Activated CD4-positive, alpha-beta T cell treated with anti-CD3 and anti-CD28 coated beads, Interleukin-2, amount 50 U/mL, for 48 hours (primary cell): ENCODE results near the gene ING3.
"Not testable (repeated sequence)": the region's sequence is repeated elsewhere in the genome, so short reads cannot be mapped to it uniquely, and the experiment has no call there.

Experiments used
- DNase-seq, 2 experiments: peaks; one replicate each; pipeline ENCODE4 v3.0.0-alpha.2; 2020

Gene ING3

DNA sequence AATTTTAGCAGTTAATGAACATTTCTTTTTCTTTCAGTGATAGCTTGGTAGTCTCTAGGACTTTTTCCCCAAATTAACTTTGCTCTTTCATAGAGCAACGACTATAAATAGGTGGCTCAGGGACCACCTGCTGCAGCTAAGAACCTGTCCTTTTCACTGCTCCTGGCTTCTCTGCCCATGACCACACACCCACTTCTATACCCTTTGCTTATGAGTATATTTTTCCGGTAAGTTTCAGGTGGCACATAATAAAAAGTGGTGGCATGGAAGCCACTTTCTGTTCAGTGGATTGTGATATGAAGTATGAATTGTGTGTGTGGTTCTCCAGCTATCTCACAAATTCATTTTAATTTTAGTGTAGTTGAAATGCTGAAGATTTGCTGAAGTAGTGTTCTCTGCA, 1.2 kb downstream of the ING3 start:
- DNase-seq = no peak

DNA sequence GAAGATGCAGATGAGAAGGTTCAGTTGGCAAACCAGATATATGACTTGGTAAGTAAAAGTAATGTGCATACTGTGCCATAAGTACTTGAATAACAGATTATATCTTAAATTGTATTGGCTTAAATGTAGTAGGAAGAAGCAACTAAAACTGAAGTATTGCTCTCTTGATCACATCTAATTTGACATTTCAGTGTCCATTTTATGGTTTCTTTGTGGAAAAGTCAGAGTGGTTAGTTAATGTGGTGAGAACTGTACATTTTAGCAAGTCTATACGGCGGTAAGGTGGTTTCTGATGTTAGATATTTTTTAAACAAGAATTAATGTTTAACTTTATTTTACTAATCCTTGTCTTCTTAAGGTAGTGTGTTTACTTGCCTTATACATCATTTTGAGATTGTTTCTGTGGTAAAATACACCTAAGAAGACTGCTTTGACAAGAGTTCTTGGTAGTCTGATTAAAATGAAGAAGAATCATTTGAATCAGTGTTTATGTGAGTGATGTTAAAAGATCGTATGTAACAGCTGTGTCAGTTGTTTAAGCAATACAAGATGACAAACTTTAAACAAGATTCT, 5.1 kb downstream of the ING3 start:
- DNase-seq = no peak

DNA sequence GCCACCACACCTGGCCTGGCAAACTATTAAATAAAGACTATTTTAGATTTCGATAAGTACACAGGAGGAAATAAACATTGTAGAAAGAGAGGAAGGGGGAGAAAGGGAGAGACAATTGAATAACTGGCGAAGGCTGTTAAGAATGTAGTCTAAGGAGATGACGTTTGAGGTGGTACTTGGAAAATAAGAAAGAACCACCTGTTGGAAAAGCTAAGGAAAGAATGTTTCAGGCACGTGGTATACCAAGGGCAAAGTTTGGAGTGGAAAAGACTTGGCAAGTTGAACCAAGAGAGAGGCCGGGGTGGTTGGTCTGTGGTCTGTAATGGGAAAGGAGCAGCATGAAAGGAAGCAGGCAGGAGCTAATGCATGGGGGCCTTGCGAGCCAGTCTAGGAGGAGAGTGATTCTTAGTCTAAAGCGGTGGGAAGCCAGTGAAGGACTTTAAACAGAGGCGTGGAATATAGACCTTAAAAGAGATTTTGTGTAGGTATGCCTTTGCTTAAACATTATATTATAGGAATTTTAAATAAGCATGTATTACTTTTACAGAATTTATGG, 9.4 kb downstream of the ING3 start:
- no peak for DNase-seq

DNA sequence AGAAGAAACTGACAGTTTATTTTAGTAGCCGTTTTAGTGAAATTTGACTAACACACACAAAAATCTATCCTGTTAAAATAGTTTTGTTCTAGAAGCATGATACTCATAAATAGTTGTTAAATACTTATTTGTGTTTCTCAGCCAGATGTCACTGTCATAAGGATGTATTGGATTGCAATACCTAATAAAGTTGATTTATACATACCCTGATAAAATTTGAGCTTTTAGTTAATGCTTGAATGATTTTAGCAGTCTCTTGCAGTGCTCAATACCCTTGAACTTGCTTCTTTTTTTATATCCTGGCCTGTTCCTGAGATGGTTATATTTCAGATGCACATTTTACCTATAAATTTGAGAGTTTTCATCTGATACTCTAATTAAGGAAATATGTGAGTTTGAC, 10.1 kb downstream of the ING3 start:
- DNase-seq = no peak

DNA sequence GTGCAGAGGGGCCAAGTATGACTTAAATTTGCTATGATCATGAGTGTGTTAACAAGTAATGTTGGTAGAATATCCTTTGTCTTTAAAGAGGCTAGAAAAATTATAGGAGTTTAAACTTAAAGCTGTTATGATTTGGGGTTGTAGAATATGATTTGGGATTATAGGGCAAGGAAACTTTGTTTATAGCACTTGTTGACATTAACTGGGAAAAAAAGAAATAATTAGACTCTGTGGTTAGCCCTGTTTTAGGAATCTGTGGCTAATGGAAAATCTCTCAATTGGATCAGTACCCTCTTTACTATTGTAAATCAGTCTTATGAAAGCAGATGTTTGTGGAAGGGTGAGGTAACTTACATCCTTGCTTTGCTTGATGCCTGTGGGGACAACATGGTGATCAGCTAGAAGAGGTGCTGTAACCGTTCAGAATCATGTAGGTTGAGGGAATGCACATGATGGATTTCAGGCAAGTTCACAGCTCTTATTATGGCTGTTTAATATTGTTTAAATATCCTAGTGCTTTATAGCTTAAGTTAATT, 11.1 kb downstream of the ING3 start:
- no peak for DNase-seq

DNA sequence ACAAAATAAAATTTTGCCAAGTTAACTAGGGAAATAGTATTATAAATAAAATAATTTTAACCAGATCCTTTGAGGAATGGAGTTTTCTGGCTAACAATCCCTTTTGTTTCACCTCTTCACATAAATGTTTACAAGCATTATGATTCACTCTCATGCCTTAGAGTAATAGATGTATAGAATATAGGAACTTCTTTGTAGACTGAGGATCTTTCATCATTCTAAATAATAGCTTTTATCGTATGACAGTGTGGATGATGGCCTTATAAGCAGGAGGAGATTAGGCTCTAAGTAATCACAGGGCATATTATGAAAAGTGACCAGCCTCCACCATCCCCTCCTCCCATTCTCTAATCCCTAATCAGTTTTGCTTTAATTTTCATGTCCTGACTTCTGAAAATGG, 13.5 kb downstream of the ING3 start:
- DNase-seq = no peak

DNA sequence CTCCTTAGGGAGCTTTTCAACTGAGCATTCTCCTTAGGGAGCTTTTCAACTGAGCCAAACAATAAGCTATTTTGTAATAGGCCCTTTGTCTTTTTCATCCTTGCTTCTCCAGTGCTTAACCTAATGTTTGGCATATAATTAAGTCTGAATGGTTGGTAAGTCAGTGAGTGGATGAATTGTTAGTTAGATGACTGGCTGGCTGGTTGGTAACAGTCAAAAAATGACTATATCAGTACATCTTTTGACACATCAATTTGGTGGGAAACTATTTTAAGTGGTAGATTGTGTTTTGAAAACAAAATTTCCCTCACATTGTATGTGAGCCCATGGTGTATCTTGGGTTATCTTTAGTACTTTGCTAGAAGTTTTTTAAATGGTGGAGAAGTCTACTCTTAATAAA, 16.4 kb downstream of the ING3 start:
- DNase-seq = no peak

DNA sequence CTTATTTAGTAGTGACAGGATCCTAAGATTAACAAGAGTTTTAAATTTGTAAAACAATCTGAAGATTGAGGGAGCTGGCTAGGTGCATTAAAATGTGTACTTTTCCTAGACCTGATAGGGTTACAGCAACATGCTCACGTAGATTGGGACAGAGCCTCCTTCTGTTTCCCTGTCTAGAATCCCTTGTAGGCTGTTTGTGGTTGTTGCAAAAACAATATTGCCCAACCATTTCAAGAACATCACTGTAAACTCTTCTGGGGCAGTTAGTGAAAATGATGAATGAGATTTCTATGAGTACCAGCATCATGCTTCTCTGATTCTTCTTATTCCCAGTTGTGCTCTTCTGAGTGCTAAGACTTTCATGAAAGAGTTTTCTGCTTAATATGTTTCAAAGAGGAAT, 23.3 kb downstream of the ING3 start:
- DNase-seq = no peak

DNA sequence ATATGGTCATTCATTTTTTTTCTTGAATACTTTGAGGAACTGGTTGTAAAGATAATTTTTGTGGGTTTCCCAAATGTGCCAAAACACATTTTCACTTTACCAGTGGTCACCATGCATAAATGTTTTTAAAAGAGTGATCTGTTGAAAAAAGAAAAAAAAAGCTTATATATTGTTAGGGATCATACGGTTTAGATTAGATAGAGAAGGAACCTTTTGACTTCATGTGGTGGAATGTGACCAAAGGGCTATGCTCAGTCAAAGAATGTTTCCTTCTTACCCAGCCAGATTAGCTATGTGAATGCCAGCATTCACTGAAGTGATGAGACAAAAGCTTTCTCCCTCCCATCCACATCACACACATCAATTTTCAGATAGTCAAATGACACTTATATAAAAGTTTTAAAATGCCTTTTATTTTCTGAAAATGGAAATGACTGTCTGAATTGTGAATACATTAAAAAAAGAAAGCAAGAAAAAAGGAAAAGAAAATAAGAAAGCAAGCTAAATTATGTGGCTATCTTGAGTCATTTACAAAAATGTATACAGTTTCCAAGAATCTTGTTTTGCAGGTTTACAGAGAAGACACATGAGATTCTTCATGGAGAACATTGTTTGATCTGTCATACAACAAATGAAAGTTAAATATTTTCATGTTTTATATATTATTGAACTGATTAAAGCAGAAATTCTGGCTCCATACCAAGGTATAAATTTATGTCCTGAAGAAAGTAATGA, 29.4 kb downstream of the ING3 start:
- no peak for DNase-seq

DNA sequence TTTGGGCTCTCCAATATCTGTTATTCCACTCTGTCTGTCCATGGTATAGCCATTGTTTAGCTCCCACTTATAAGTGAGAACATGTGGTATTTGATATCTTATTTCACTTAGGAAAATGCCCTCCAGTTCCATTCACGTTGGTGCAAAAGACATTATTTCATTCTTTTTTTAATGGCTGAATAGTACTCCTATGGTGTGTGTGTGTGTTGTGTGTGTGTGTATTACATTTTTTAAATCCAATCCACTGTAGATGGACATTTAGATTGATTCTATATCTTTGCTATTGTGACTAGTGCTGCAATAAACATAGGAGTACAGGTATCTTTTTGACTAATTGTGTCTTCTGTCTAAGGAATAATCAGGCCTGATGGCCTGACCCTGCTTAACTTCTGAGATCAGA, 30.5 kb downstream of the ING3 start:
- no peak for DNase-seq

DNA sequence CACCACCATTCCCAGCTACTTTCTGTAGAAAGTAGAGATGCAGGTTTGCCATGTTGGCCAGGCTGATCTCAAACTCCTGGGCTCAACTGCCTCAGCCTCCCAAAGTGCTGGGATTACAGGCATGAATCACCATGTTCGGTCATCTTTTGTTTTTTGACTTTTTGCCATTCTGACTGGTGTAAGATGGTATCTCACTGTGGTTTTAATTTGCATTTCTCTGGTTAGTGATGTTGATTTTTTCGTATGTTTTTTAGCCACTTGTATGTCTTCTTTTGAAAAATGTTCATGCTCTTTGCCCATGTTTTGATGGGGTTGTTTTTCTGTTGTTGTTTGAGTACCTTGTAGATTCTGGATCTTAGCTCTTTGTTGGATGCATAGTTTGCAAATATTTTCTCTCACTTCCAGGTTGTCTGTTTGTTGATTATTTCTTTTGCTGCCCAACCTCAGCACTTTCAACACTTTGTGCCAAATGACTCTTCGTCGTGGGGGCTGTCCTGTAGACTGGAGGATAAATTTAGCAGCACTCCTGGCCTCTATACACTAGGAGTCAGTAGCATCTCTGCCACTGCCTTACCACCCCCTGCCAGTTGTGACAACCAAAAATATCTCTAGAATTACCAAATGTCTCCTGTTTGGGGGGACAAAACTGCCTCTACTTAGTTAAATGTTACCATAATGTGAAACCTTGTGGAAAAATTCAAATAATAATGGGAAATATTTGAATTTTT, 31.5 kb downstream of the ING3 start:
- DNase-seq = no peak

DNA sequence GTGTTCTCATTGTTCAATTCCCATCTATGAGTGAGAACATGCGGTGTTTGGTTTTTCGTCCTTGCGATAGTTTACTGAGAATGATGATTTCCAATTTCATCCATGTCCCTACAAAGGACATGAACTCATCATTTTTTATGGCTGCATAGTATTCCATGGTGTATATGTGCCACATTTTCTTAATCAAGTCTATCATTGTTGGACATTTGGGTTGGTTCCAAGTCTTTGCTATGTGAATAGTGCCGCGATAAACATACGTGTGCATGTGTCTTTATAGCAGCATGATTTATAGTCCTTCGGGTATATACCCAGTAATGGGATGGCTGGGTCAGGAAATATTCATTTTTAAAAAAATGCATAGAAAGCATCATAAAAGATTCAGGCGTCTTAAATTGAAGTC, 33.0 kb downstream of the ING3 start:
- not testable (repeated sequence) for DNase-seq

DNA sequence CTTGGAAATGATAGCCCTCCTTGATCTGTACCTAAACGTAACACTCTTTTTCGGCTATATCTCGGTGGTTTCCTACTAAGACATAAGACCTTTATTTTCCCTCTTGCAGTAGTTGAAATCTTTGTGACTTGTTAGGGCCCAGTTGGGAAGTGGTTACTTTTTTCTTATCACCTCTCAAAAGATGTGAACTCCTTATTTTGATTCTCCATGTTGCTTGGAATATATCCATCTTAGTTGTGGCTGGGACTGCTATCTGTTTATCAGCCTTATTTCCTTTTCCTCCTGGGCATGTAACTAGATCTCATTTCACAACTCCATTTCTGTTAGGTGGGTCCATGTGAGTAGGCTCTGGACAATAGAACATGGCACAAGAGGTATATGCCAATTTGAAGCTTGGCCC, 33.8 kb downstream of the ING3 start:
- no peak for DNase-seq

DNA sequence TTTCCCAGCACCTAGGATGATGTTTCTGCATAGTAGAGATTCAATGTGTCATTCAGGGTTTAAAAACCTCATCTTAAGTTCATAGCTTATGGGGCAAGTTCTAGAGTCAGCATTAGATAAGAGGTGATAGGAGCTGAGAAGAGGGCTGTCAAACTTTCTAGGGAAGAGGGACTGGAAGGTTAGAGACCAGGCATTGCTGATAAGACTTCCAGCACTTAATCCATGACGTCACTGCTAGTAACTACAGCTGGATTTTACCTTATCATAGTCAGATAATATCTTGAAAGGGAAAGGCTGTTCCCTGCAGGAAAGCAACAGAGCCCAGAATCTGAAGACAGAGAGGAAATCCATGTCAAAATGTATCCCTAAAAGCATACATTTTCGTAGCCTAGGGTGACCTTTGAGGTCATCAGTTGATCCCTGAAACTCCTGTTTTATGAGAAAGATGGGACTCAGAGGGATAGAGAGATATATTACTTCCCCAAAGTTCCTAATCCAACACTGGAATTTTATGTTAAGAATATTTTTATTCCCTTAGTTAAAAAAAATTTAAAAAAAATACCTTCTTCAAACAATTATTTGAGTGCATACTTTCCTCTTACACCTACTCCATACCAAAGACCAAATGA, 34.7 kb downstream of the ING3 start:
- DNase-seq = no peak

DNA sequence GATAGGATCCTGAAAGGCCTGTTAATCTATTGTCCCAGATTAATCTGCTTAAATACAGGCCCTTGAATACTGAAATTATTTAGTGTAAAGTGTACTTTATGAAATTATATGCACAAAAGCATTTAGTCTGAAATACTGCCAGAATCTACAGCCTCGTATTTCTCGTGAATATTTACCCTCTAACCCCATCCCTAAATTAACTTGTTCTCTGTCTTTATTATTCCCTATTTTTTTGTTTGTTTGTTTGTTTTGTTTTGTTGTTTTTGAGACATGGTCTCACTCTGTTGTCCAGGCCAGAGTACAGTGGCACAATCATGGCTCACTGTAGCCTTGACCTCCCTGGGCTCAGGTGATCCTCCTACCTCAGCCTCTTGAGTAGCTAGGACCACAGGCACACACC, 35.3 kb downstream of the ING3 start:
- DNase-seq = no peak

DNA sequence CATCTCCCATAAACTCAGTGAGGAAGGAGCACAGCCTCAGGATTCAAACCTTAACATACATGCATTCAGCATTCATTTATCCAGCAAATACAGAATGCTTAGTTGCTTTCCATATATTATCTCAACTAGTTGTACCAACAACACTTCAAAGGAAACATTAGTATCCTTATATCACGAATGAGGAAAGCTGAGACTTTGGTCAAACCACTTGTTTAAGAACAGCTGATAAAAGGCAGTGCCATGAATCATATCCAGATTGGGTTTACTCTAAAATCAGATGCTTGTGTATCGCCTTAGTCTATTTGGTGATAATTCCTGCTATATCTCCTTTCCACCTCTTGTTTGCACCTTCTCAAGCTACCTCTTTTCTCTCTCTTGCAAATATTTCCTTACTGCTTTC, 36.1 kb downstream of the ING3 start:
- no peak for DNase-seq

DNA sequence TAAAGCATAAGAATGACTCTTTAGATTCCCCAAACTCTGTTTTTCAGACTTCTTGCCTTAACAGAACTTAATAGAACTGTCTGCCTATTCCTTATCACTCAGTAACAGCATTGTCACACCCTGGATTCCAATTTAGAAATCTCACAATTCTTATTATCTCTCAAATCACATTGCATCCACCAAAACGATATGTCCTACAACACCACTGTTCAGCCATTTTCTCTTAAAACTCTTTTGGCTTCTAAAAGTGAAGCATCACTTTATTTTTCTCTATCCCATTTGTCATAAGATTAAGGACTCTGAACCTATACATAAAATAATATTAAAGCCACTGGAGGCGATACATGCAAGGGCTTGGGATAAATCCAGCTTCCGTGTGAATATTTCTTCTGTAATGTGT, 36.7 kb downstream of the ING3 start:
- DNase-seq = no peak

DNA sequence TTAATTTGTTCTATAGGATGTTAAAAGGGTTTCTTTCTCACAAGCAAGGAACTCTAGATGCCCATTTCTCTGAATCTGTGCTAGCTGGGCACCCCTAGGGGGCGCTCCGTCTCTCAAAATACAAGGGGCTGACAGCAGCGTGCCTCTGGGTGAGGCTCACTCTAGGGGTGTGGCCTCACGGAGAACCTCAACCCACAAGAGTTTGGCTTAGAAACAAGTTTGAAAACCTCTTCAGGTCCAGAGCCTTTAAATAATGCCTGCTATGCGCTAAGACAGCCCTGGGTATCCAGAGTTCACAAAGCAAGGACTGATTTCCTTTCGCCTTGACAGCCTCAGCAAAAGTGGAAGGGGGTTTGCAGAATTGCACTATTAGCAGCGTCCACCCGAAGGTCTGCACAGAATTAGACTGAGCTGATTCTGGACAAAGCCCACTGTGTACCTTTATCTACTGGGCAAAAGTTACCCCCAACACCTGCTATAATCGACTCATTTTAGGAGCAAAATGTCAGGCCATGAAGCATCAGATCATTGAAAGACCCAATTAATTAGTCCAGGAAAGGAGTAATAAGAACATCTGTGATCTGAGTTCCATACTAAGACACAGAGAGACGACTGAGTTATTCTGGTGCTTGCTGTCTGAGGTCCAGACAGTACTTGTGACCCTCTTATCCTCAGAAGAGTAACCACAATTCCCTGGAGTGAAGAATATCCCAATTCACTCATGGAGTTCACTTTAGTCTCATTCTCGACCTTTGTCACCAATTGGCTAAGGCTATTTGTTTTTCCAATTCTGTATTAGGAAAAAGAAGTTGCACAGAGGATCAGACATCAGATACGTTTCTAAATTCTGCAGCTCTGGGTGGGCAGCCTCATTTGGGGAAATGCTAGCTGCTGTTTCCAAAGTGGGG, 37.4 kb downstream of the ING3 start:
- DNase-seq = peak; percentile 82 to 86

DNA sequence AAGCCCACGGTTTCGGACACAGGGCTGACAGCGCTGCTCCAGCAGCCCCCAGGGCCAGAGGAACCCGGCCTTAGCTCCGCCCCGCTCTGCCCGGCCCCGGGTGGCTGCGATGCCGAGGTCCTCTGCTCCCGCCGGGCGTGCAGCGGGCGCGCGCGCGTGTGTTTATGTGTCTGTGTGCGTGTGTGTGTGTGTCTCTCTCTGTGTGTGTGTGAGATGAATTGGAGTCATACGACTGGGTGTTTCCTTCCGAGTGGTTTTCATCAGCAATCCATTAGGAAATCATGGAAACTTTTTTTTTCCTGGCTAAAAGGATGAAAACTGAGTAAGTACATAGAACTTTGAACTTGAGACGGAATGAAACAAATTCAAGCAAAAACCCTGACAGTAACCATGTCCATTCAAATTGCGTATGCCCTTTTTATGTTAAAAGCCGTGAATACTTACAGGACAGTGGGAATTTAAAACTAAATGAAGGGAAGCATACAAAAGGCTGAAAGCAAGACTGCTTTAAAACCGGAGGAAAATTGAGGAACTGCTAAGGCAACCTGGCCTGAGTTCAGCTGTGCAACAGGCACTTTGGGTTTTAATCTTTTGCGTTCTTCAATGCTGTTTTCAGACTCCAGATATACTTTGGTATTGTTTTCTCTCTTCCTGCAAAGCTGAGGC, 38.1 kb downstream of the ING3 start, which contains the start of gene CPED1:
Gene CPED1, plus strand, starts transcription at position 121 of the 666 bp plus-strand sequence. CDS start 911 bp downstream, outside the sequence.
- peak; percentile 33 to 48 for DNase-seq

DNA sequence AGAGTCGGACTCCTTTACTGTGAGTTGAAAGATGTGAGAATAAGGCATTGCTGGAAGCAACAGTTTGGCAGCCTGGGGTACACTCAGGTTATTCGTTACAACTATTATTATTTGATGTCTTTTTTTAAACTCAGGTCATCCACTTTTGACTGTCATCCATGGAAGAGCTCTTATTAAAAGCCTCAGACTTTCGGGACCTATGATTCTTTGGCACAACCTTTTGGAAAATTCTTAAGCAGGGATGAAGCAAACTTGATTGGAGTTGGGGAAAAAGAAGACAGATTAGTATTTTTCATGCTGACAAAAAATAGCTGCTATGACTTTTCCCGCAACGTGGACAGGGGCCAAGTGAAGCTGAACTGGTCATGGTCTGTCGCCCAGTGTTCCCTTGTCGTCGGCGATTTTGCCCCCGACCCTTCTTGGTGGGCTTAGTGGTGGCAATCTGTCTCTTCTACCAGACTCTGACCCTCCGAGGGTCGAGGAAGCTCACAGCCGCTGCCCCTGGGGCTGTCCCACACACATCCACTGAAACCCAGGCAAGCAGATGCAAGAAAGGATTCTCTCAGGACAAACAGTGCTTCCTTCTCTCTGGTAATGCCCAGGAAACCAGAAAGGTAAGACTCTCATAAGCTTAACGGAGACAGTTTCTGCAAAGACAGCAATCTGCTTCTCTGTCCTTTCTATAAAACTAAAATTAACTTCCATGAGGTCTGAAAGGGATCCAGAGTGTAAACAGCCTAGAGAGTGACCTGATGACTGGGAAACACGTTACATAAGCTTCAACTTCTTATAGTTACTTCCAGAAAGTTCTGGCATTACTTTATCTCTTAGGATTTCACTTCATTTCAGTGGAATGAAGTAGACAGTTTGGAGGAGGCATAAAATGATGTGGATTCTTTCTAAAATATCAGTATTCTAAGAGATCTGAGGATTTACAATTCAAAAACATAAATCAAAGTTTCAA, 39.0 kb downstream of the ING3 start:
- DNase-seq = no peak
